Activated B cell treated with CpG ODN at 0.5 μM for 24 hours (primary cell): Measurements from ENCODE around the gene LDAH. TPM values are rescaled to one million over a fixed set of nuclear protein-coding genes. Genes with fewer than 3 reads are reported as not detected.

Experiments used
- ATAC-seq: fragments of 200-7000 bp; cut with Tn5 transposase; one replicate; pipeline ENCODE4 v1.10.0; 2021; ENCODE audit warnings: low read depth, mild to moderate bottlenecking, moderate library complexity
- CTCF ChIA-PET: fragments of 350-600 bp; sonication (Branson Sonifier 250); formaldehyde crosslinking; loops from one replicate; lab custom pipeline; 2021; ENCODE audit warnings: antibody characterized with exemption; lab: Charles Lee
- POLR2A ChIA-PET: fragments of 350-600 bp; sonication (Branson Sonifier 250); formaldehyde crosslinking; loops from one replicate; lab custom pipeline; 2021; ENCODE audit warnings: antibody characterized with exemption; lab: Charles Lee
- DNase-seq: peaks from one replicate; pipeline ENCODE4 v3.0.0; 2022
- H3K27ac Mint-ChIP-seq: one replicate; pipeline ENCODE4 v1.8.0; 2020; ENCODE audit warnings: mixed read lengths
- H3K27me3 Mint-ChIP-seq: one replicate; pipeline ENCODE4 v1.8.0; 2021; ENCODE audit warnings: mixed read lengths
- H3K36me3 Mint-ChIP-seq: one replicate; pipeline ENCODE4 v1.8.0; 2021; ENCODE audit warnings: low read depth, mixed read lengths
- H3K4me1 Mint-ChIP-seq: one replicate; pipeline ENCODE4 v1.8.0; 2021; ENCODE audit warnings: mixed read lengths
- H3K4me3 Mint-ChIP-seq: one replicate; pipeline ENCODE4 v1.8.0; 2020; ENCODE audit warnings: mild to moderate bottlenecking, mixed read lengths
- H3K9me3 Mint-ChIP-seq: one replicate; pipeline ENCODE4 v1.8.0; 2020; ENCODE audit warnings: mixed read lengths
- intact Hi-C: fragments of 100-400 bp; cut with micrococcal nuclease; formaldehyde crosslinking; loops from one replicate; pipeline ENCODE4 v1.15.1; 2024
- total RNA-seq: library from RNA; stranded (reverse); gene quantifications from 2 replicates; pipeline ENCODE4 v1.2.3, GENCODE V29; 2022
- TF ChIP-seq, protein P1 (sequence below): fragments of 200-600 bp; IDR thresholded peaks from one replicate; pipeline ENCODE4 v1.8.0; 2022; ENCODE audit warnings: antibody characterized with exemption, mild to moderate bottlenecking

LDAH gene
- total RNA-seq, 1 donor from 2014 or later = 31.2 TPM

DNA sequence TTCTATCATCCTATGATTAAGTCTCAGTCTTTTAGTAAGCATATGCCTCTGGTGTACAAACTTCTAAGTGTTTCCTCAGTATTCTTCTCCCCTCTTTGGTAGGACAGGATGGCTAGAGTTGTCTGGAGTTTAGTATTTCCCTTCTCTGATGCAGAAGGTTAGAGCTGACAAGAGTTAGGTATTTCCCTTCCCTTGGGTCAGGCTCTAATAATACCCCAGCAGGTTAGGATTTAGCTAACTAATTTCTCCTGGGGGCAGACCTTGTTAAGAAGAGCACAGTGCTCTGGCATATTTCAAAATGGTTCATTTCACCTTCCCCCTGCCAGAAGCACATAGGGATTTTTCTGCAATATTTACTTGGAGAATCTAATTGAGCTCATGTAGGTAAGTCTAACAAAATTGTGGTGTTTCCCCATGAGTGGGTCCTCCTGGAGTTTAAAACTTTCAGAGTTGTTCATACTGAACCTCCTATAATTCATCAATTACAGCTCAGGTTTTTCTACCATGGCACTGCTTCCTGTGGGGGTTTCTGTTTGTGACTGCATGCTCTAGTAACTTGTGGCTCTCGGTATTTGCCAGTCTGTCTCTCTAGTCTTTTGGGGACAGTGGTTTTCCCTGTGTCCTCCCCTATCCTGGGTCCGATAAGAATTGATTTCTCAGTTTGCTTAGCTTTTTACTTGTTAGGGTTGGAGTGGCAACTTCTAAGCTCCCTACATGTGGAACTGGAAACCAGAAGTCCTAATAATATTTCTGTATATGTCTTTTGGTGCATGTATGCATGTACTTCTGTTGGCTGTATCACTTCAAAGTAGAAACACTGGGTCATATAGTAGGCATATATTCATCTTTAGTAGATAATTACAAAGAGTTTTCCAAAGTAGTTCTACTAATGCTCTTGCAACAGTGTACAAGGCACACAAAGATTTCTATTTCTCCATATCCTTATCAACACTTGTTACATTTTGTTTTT, 78.2 kb downstream of the LDAH start:
- POLR2A ChIA-PET = interaction anchor here (0.7 to 1.8 kb wide), 4 partner anchors 12 to 298 kb away, joined by 3 to 11 read pairs (median 4); partner anchors contain the start of genes GDF7, LDAH and RHOB
- H3K27ac Mint-ChIP-seq = peak overlapping the region; percentile 74
- no peaks in the 10 kb centered on the region for H3K9me3 Mint-ChIP-seq
- TF ChIP-seq, protein P1, sequence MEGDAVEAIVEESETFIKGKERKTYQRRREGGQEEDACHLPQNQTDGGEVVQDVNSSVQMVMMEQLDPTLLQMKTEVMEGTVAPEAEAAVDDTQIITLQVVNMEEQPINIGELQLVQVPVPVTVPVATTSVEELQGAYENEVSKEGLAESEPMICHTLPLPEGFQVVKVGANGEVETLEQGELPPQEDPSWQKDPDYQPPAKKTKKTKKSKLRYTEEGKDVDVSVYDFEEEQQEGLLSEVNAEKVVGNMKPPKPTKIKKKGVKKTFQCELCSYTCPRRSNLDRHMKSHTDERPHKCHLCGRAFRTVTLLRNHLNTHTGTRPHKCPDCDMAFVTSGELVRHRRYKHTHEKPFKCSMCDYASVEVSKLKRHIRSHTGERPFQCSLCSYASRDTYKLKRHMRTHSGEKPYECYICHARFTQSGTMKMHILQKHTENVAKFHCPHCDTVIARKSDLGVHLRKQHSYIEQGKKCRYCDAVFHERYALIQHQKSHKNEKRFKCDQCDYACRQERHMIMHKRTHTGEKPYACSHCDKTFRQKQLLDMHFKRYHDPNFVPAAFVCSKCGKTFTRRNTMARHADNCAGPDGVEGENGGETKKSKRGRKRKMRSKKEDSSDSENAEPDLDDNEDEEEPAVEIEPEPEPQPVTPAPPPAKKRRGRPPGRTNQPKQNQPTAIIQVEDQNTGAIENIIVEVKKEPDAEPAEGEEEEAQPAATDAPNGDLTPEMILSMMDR = no peak
- peak; percentile 58 for ATAC-seq
- H3K36me3 Mint-ChIP-seq = peaks cover 17% of the 10 kb centered on the region
- intact Hi-C loops = loop anchor here (2.0 to 5.0 kb wide), 2 partner anchors 47 to 78 kb away; partner anchors contain the start of gene GDF7
- CTCF ChIA-PET = interaction anchor here (0.8 to 1.2 kb wide), 3 partner anchors 37 to 218 kb away, joined by 3 to 4 read pairs (median 4); no protein-coding TSS in a partner anchor
- H3K4me3 Mint-ChIP-seq = peak overlapping the region; percentile 59
- no peak for DNase-seq
- H3K27me3 Mint-ChIP-seq = no peaks in the 10 kb centered on the region
- peaks cover 24% of the 10 kb centered on the region for H3K4me1 Mint-ChIP-seq

DNA sequence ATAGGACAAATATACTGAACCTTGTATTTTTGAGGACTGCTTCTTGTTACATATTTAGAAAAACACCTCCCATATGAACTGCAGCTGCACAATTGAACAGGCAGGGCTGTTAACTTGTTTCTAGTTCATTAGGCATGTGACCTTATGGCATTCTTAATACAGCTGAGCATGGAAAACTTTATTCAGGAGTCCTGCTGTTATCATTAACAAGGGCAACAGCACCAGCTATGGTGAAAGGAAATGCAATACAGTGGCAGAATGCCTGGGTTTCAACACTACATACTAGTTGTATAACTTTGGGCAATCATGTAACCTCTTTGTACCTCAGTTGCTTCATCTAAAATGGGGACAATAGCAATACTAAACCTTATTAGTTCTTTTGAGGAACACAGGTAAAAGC, 84.1 kb downstream of the LDAH start:
- H3K4me3 Mint-ChIP-seq = no peak overlapping the region
- ChIA-PET CTCF (no interaction called here), POLR2A (no interaction called here)
- peaks cover 44% of the 10 kb centered on the region for H3K36me3 Mint-ChIP-seq
- intact Hi-C loops = no loop called here
- H3K4me1 Mint-ChIP-seq = peaks cover 26% of the 10 kb centered on the region
- H3K27ac Mint-ChIP-seq = no peak overlapping the region
- TF ChIP-seq, protein P1 = no peak
- H3K9me3 Mint-ChIP-seq = no peaks in the 10 kb centered on the region
- no peak for DNase-seq
- no peaks in the 10 kb centered on the region for H3K27me3 Mint-ChIP-seq
- no peak for ATAC-seq

DNA sequence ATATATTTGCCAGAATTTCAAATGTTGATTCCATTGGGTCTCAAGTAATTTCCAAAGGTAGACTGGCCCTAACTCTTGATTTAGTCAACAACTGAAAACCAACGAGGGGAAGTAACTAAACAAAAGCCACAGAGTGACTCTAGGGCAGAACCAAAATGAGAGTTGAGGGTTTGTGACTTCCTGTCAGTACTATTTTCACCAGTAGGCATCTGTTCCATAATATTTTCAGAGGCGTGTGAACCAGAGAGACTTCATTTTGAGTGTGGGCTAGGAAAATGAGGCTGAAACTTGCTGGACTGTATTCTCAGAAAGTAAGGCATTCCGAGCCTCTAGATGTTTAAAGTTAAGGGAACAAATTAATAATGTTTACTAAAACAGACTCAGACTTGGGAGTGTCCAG, 85.4 kb downstream of the LDAH start:
- intact Hi-C loops = no loop called here
- TF ChIP-seq, protein P1 = no peak
- peaks cover 47% of the 10 kb centered on the region for H3K36me3 Mint-ChIP-seq
- no peaks in the 10 kb centered on the region for H3K27me3 Mint-ChIP-seq
- peak overlapping the region; percentile 52 for H3K4me3 Mint-ChIP-seq
- no peaks in the 10 kb centered on the region for H3K9me3 Mint-ChIP-seq
- DNase-seq (no peak), ATAC-seq (no peak)
- POLR2A ChIA-PET = no interaction called here
- H3K27ac Mint-ChIP-seq = peak overlapping the region; percentile 18
- H3K4me1 Mint-ChIP-seq = peaks cover 24% of the 10 kb centered on the region
- CTCF ChIA-PET = no interaction called here

DNA sequence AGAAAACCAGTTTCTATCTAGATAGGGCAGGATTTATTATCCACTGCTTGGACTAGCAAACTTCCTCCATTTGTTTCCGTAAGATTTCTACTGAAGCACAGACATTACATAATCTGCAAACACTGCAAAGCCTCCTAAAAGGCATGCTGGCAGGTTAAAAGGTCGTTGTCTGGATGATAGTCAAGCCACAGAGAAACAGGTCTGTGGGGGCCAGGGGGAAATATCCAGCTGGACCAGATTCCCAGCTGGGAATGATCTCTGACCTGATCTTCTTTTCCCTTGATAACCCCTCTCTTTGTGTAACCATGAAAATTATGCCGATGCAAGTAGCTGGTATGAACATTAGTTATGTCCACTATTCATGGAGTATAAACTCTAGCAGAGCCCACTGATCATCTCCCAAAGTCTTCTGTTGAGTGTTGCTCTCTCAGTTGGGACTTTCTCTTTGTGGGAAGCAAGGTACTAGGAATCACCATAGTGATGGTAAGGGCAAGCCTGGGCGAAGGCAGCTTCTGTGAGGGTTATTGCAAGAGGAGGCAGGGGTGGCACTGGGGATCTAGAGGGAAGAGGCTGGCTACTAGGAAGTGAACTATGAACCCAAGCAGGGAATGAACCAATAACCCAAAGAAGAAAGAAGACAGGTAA, 94.7 kb downstream of the LDAH start:
- Mint-ChIP-seq H3K36me3 (peaks cover 26% of the 10 kb centered on the region), H3K9me3 (no peaks in the 10 kb centered on the region), H3K4me1 (no peaks in the 10 kb centered on the region), H3K27me3 (no peaks in the 10 kb centered on the region), H3K27ac (no peak overlapping the region), H3K4me3 (no peak overlapping the region)
- TF ChIP-seq, protein P1 = no peak
- CTCF ChIA-PET = no interaction called here
- POLR2A ChIA-PET = no interaction called here
- intact Hi-C loops = no loop called here
- DNase-seq (no peak), ATAC-seq (no peak)

DNA sequence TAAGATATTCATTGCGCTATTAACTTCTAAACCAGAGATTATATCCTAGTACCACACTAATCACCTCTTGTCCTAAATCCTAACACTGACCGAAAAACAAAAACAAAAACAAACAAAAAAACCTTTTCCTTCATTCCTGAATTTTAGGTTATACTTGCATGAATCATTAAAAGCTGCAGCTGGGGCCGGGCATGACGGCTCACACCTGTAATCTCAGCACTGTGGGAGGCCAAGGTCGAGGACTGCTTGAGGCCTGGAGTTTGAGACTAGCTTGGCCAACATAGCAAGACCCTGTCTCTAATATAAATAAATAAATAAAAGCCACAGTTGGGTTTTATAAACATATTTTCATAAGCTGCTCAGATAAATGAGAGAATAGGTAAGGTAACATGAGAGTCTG, 96.0 kb downstream of the LDAH start:
- Mint-ChIP-seq H3K9me3 (no peaks in the 10 kb centered on the region), H3K27me3 (no peaks in the 10 kb centered on the region), H3K4me3 (no peak overlapping the region), H3K4me1 (no peaks in the 10 kb centered on the region), H3K27ac (no peak overlapping the region), H3K36me3 (peaks cover 28% of the 10 kb centered on the region)
- TF ChIP-seq, protein P1 = no peak
- ChIA-PET POLR2A (no interaction called here), CTCF (no interaction called here)
- ATAC-seq = no peak
- DNase-seq = no peak
- intact Hi-C loops = no loop called here
